ENCODE results near the gene UQCRQ.

Gene UQCRQ

DNA sequence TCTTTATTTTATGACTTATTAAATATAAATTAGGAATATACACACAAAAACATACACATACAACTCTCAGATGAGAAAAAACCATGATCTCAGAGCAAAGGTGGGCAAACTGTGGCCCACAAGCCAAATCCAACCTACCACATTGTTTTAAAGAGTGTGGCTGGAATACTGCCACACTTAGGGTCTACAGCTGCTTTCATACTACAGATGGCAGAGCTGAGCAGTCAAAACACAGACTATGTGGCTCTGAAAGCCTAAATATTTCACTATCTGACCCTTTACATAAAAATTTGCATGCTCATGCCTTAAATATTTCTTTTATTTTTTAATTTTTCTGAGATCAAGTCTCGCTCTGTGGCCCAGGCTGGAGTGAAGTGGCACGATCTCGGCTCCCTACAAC, 35.3 kb downstream of the UQCRQ start:
- H3K4me3 ChIP-seq (ENCODE audit: low read length), result no peak overlapping the region
- DNase-seq (ENCODE audit: low read depth), result no peak
- TF ChIP-seq, protein P1, sequence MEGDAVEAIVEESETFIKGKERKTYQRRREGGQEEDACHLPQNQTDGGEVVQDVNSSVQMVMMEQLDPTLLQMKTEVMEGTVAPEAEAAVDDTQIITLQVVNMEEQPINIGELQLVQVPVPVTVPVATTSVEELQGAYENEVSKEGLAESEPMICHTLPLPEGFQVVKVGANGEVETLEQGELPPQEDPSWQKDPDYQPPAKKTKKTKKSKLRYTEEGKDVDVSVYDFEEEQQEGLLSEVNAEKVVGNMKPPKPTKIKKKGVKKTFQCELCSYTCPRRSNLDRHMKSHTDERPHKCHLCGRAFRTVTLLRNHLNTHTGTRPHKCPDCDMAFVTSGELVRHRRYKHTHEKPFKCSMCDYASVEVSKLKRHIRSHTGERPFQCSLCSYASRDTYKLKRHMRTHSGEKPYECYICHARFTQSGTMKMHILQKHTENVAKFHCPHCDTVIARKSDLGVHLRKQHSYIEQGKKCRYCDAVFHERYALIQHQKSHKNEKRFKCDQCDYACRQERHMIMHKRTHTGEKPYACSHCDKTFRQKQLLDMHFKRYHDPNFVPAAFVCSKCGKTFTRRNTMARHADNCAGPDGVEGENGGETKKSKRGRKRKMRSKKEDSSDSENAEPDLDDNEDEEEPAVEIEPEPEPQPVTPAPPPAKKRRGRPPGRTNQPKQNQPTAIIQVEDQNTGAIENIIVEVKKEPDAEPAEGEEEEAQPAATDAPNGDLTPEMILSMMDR (conservative IDR thresholded peaks at IDR 0.05; ENCODE audit: low read depth, low read length), result no peak

- TF ChIP-seq, protein P1 (conservative IDR thresholded peaks at IDR 0.05; ENCODE audit: low read depth, low read length), result no peak
- DNase-seq (ENCODE audit: low read depth), result no peak
Measured at GRCh38 chr5:132905938-132906337, 39.5 kb downstream of the UQCRQ start.

DNA sequence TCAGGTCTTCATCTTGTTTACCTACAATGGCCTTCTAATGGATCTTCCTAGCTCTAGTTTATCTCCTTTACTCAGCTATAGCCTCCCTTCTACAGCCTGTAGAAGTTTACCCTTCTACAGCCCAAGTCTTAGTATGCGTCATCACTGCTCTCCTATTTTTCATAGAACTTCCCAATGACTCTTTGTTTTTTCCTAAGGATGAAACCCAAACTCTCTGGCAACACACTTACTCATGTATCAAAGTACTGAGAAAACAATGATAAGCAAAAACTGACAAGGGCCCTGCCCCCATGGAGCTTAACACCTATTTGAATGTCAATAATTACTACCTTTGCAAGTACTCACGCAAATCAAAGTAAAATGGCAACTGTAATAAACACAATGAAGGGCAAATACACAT, 40.7 kb downstream of the UQCRQ start:
- no peak for DNase-seq (ENCODE audit: low read depth)
- no peak overlapping the region for H3K4me3 ChIP-seq (ENCODE audit: low read length)
- TF ChIP-seq, protein P1 (conservative IDR thresholded peaks at IDR 0.05; ENCODE audit: low read depth, low read length), result no peak

More at GRCh38 chr5:132905938-132906337, 39.5 kb downstream of the UQCRQ start:
- H3K4me3 ChIP-seq (ENCODE audit: low read length), result no peak overlapping the region

DNA sequence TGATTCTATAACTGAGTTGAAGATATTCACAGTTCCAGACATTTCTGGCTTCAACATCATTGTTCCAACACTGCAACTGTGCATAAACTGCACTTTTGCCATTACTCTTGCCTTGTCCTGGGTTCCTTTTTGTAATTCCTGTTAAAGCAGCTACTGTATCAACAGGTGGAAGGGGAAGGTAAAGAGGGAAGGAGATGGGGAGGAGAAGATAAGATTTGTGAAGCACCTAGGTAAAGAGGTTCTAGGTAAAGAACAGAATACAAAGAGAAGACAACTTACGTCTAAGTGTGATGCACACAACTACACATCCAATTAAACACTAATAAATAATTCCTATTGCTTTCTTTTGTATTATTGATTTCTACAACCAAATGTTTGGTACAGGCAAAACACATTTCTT, 43.3 kb downstream of the UQCRQ start:
- no peak for DNase-seq (ENCODE audit: low read depth)
- H3K4me3 ChIP-seq (ENCODE audit: low read length), result no peak overlapping the region
- TF ChIP-seq, protein P1 (conservative IDR thresholded peaks at IDR 0.05; ENCODE audit: low read depth, low read length), result no peak

- no peak overlapping the region for H3K4me3 ChIP-seq (ENCODE audit: low read length)
- TF ChIP-seq, protein P1 (conservative IDR thresholded peaks at IDR 0.05; ENCODE audit: low read depth, low read length), result no peak
- no peak for DNase-seq (ENCODE audit: low read depth)
Measured at GRCh38 chr5:132915681-132916080, 49.2 kb downstream of the UQCRQ start.

GRCh38 chr5:132916086-132916485, 49.6 kb downstream of the UQCRQ start:
- DNase-seq (ENCODE audit: low read depth), result no peak
- TF ChIP-seq, protein P1 (conservative IDR thresholded peaks at IDR 0.05; ENCODE audit: low read depth, low read length), result no peak
- no peak overlapping the region for H3K4me3 ChIP-seq (ENCODE audit: low read length)
